IMR-90 (cell line): ENCODE data around the gene CSNK2A3.
"Not testable (repeated sequence)": the region's sequence is repeated elsewhere in the genome, so short reads cannot be mapped to it uniquely, and the experiment has no call there.

Experiments
- BHLHE40 ChIP-seq: fragments of 150-350 bp; IDR thresholded peaks from 2 replicates; pipeline ENCODE4 v1.6.1; 2016; ENCODE audit warnings: mild to moderate bottlenecking, low read depth, low read length
- CEBPB ChIP-seq: IDR thresholded peaks from 2 replicates; pipeline ENCODE4 v1.6.1; 2012; ENCODE audit warnings: low read depth, low read length, improper control_type of control experiment
- CTCF ChIP-seq: conservative IDR thresholded peaks from 2 replicates; pipeline ENCODE4 v1.5.1; 2012; ENCODE audit warnings: mild to moderate bottlenecking, low read depth, low read length, improper control_type of control experiment
- ELK1 ChIP-seq: fragments of 150-350 bp; IDR thresholded peaks from 2 replicates; pipeline ENCODE4 v1.6.1; 2016; ENCODE audit warnings: low read depth, mild to moderate bottlenecking, low read length, moderate library complexity, borderline replicate concordance
- MAZ ChIP-seq: IDR thresholded peaks from 2 replicates; pipeline ENCODE4 v1.6.1; 2012; ENCODE audit warnings: low read depth, mild to moderate bottlenecking, low read length, improper control_type of control experiment, moderate library complexity, borderline replicate concordance
- NFE2L2 ChIP-seq: fragments of 150-350 bp; IDR thresholded peaks from 2 replicates; pipeline ENCODE4 v1.6.1; 2016; ENCODE audit warnings: low read depth, mild to moderate bottlenecking, low read length
- POLR2A ChIP-seq: IDR thresholded peaks from 2 replicates; pipeline ENCODE4 v1.6.1; 2012; ENCODE audit warnings: mild to moderate bottlenecking, low read depth, low read length
- RCOR1 ChIP-seq: IDR thresholded peaks from 2 replicates; pipeline ENCODE4 v1.6.1; 2012; ENCODE audit warnings: mild to moderate bottlenecking, low read length, improper control_type of control experiment; ENCODE audit not compliant: insufficient replicate concordance
- RFX5 ChIP-seq: IDR thresholded peaks from 2 replicates; pipeline ENCODE4 v1.8.0; 2012; ENCODE audit warnings: low read depth, mild to moderate bottlenecking, low read length, moderate library complexity

DNA sequence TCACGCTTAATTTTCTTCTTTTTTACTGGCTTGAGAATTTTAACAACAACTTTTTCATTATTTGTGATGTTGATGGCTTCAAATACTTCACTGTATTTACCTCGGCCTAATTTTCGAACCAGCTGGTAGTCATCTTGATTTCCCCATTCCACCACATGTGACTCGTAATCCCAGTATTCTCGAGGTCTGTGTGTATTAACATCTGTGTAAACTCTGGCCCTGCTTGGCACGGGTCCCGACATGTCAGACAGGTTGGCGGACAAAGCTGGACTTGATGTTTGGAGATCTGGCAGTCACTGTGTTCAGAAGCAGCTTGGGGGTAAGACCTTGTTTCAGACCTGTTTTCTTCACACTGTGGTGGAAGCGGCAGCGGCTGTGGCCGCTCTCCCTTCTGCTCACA, at the start of gene CSNK2A3:
- TF ChIP-seq CTCF, BHLHE40, MAZ, POLR2A, RFX5, ELK1, NFE2L2, RCOR1, CEBPB: not testable (repeated sequence)
